ENCODE data around the gene ARL13B.
"Not testable (repeated sequence)": the region's sequence is repeated elsewhere in the genome, so short reads cannot be mapped to it uniquely, and the experiment has no call there.

The ARL13B gene

GRCh38 chr3:93979850-93980676 is at the start of gene ARL13B:
Gene ARL13B (plus strand): TSS chr3:93980155. CDS start chr3:93980424, 269 bp downstream.
- peak; percentile 94 for DNase-seq

- DNase-seq, result no peak
Measured at GRCh38 chr3:93931597-93932229, 48.2 kb upstream of the ARL13B start.

- no peak for DNase-seq
Measured at GRCh38 chr3:93934366-93935046, 45.4 kb upstream of the ARL13B start.

- no peak for DNase-seq
Measured at GRCh38 chr3:93936549-93936948, 43.4 kb upstream of the ARL13B start.

GRCh38 chr3:93937485-93937884 is 42.5 kb upstream of the ARL13B start:
- DNase-seq, result not testable (repeated sequence)

- not testable (repeated sequence) for DNase-seq
Measured at GRCh38 chr3:93949958-93950357, 30.0 kb upstream of the ARL13B start.

GRCh38 chr3:93961026-93961425 is 18.9 kb upstream of the ARL13B start:
- no peak for DNase-seq

- no peak for DNase-seq
Measured at GRCh38 chr3:93961489-93961888, 18.5 kb upstream of the ARL13B start.

GRCh38 chr3:93962798-93963197 is 17.2 kb upstream of the ARL13B start:
- no peak for DNase-seq

GRCh38 chr3:93965106-93965505 is 14.8 kb upstream of the ARL13B start:
- DNase-seq, result not testable (repeated sequence)

GRCh38 chr3:93969443-93969842 is 10.5 kb upstream of the ARL13B start:
- DNase-seq, result no peak

- no peak for DNase-seq
Measured at GRCh38 chr3:93969997-93970396, 10.0 kb upstream of the ARL13B start.

GRCh38 chr3:93973131-93974126 is 6.5 kb upstream of the ARL13B start, which contains the start of gene PROS1:
Gene PROS1 (minus strand): TSS chr3:93973896. CDS start chr3:93973749, 147 bp downstream.
- peak; percentile 26 for DNase-seq

- DNase-seq, result no peak
Measured at GRCh38 chr3:93981649-93982048, 1.7 kb downstream of the ARL13B start.

- DNase-seq, result no peak
Measured at GRCh38 chr3:93983408-93983807, 3.5 kb downstream of the ARL13B start.

- DNase-seq, result no peak
Measured at GRCh38 chr3:93984618-93985017, 4.7 kb downstream of the ARL13B start.

- no peak for DNase-seq
Measured at GRCh38 chr3:93988283-93988682, 8.3 kb downstream of the ARL13B start.

- DNase-seq, result no peak
Measured at GRCh38 chr3:93988764-93989163, 8.8 kb downstream of the ARL13B start.

GRCh38 chr3:93989241-93989640 is 9.3 kb downstream of the ARL13B start:
- no peak for DNase-seq

- DNase-seq, result no peak
Measured at GRCh38 chr3:93991631-93992030, 11.7 kb downstream of the ARL13B start.

- no peak for DNase-seq
Measured at GRCh38 chr3:93992207-93992606, 12.3 kb downstream of the ARL13B start.

- no peak for DNase-seq
Measured at GRCh38 chr3:93994056-93994455, 14.1 kb downstream of the ARL13B start.
